ENCODE data around the gene TOP3A.

The TOP3A gene

DNA sequence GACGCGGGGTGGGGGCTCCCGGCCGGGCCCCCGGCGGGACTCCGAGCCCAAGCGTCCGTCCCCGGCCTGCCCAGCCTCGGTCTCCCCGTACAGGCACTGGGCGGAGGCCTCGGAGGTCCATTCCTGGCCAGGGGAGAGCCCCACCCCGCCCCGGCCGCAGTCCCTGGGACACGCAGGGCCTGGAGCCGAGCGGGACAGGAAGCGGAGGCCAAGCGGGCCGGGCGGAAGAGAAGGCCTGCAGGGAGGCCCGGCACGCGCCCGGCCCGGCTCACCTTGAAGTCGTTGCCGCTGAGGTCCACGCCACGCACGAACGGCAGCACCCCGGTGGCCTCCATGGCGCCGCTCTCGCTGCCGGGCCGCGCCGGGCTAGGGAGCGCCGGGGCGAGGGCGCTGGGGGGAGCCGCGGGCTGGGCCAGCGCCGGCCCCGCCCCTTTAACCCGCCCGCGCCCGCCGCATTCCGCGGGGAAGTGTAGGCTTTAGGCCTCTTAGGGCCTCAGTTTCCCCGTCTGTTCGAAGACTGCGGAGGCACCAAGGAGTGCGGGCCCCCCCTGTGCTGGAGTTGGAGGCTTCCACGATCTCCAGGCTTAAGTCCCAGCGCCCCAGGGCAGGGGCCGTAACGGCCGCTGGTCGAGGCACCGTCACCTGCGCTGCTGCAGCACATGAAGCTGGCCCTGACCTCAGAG lies 56.3 kb downstream of the TOP3A start, which contains the start of gene FLII:
Gene FLII (minus strand): TSS at position 383 of the 683 bp plus-strand sequence. CDS start 48 bp downstream, at position 335.
- no peak for DNase-seq (ENCODE audit: low read depth)
- TF ChIP-seq, protein P1, sequence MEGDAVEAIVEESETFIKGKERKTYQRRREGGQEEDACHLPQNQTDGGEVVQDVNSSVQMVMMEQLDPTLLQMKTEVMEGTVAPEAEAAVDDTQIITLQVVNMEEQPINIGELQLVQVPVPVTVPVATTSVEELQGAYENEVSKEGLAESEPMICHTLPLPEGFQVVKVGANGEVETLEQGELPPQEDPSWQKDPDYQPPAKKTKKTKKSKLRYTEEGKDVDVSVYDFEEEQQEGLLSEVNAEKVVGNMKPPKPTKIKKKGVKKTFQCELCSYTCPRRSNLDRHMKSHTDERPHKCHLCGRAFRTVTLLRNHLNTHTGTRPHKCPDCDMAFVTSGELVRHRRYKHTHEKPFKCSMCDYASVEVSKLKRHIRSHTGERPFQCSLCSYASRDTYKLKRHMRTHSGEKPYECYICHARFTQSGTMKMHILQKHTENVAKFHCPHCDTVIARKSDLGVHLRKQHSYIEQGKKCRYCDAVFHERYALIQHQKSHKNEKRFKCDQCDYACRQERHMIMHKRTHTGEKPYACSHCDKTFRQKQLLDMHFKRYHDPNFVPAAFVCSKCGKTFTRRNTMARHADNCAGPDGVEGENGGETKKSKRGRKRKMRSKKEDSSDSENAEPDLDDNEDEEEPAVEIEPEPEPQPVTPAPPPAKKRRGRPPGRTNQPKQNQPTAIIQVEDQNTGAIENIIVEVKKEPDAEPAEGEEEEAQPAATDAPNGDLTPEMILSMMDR (IDR thresholded peaks at IDR 0.05; ENCODE audit: control insufficient read depth, extremely low read depth, insufficient read depth) = no peak
- H3K4me3 ChIP-seq (ENCODE audit: low read depth, low read length) = peak within 1 kb of the TSS; percentile 87

DNA sequence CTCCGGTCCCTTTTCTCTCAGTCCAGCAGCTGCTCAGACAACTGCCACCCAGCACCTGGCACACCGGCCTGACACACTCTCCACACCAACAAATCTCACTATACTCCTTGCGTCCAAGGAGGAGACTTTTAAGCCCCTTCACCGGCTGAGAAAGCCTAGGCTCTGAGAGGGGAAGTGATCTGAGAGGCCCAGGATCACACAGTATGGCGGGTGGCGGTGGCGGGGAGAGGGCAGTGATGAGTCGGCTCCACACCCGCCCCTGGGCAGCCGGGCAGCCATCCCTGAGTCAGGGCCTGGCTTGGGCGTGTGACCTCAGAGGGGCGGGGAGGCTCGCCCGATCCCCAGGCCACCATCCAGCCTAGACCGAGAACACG lies 56.8 kb downstream of the TOP3A start:
- no peak for DNase-seq (ENCODE audit: low read depth)
- TF ChIP-seq, protein P1 (IDR thresholded peaks at IDR 0.05; ENCODE audit: control insufficient read depth, extremely low read depth, insufficient read depth) = no peak

DNA sequence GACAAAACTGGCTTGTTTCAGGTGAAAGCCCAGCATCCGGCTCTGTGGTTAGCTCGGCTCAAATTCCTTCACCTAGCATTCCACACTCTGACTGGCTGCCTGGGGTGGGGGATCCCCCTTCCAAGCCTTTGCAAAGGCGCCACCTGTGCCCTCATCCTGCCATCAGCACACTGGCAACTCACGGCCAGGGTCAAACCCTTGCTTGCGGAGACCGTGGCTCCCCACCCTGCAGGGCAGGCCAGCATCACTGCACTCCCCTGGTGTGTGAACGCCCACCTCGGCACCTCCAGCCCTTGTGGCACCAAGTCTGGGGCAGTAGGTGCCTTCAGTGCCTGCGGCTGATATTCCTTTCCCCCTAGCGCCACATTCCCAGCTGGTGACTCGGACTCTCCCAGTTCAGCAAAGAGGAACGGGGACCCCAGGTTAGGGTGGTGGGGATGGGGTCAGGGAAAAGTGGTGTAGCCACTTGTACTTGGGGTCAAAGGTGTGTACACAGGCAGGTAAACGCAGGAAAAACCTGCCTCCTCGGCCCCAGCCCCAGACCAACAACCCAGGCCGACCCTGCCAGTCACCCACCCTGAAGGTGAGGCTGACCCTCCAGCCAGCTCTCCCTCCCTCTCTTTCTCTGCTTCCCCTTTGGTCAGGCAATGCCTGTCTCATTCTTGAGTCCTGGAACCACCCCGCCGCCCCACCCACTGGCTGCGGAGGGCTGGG lies 57.4 kb downstream of the TOP3A start:
- H3K4me3 ChIP-seq (ENCODE audit: low read depth, low read length) = peak overlapping the region; percentile 87
- no peak for DNase-seq (ENCODE audit: low read depth)
- TF ChIP-seq, protein P1 (IDR thresholded peaks at IDR 0.05; ENCODE audit: control insufficient read depth, extremely low read depth, insufficient read depth) = 0 out of 2 replicates have a peak, but pooled peaks have one; percentile 11

More for the DNA sequence above, 56.8 kb downstream of the TOP3A start:
- H3K4me3 ChIP-seq (ENCODE audit: low read depth, low read length) = peak overlapping the region; percentile 87

DNA sequence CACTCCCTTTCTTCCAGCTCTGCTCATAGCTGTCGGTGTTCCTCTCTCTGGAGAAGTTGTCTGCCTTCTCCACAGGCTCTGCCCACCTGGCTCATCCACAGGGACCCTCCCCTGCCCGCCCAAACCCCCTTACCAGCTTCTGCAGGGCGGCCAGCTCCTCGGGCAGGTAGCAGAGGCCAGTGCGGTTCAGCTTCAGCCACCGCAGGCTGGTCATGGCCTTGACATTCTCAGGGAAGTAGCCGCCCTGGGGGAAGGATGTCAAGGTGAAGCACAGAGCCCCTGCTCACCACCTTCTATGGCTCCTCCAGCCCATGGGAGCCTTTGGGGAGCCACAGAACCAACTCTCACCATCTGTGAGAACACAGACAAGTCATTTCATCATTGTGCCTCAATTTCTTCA lies 58.0 kb downstream of the TOP3A start:
- TF ChIP-seq, protein P1 (IDR thresholded peaks at IDR 0.05; ENCODE audit: control insufficient read depth, extremely low read depth, insufficient read depth) = no peak
- H3K4me3 ChIP-seq (ENCODE audit: low read depth, low read length) = peak overlapping the region; percentile 87
- no peak for DNase-seq (ENCODE audit: low read depth)

DNA sequence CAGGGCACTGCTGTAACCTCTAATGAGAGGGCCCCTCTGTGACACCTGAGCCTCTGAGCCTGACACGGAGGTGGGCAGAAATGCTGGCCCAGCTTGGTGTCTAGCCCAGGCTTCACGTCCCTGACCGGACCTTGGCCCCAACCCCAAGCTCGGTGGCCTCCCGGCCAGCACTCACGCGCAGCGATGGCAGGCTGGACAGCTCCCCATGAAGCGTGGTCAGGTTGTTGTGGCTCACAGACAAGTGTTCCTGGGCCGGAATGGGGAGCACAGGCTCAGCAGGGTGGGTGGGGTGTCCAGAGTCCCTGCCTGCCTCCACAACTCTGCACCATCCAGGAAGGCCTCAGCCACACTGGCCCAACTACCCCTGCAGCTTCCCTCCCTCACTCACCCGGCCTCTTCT lies 58.4 kb downstream of the TOP3A start:
- H3K4me3 ChIP-seq (ENCODE audit: low read depth, low read length) = no peak overlapping the region
- TF ChIP-seq, protein P1 (IDR thresholded peaks at IDR 0.05; ENCODE audit: control insufficient read depth, extremely low read depth, insufficient read depth) = no peak
- DNase-seq (ENCODE audit: low read depth) = no peak

DNA sequence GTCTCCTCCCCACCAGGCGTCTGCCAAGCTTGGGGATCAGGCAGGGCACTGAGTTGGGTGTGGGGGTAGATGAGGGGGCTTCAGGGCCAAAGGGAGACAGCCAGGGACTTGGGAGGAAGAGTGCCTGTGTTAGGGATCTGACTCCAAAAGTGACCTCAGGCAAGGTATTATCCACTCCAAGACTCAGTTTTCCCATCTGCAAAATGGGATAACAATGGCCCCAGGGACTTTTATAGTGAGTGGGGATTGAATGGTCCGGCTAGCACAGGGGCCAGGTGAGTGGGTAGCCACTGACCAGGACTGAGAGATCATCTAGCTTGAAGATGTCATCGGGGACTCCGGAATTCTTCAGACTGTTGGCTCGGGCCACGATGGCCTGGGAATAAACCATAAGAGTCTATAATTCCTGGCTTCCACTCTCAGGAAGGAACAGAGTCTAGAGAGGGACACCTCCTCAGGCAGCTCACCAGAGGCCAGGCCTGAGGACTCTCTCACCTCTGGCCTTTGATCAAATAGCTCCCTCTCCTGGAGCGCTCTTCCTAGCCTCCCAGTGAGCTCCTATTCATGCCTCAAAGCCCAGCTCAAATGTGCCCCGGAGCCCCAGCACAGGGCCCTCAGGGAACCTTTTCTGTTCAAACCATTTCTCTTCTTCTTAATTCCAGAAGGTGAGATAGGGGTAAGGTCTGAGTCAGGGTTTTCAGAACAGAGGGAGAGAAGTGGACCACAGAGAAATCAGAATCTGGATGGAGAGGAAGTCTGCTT lies 59.7 kb downstream of the TOP3A start:
- TF ChIP-seq, protein P1 (IDR thresholded peaks at IDR 0.05; ENCODE audit: control insufficient read depth, extremely low read depth, insufficient read depth) = no peak
- no peak for DNase-seq (ENCODE audit: low read depth)
- no peak overlapping the region for H3K4me3 ChIP-seq (ENCODE audit: low read depth, low read length)

Data from LNCaP clone FGC (cell line).